SK-N-SH treated with all-trans-retinoic acid at 6 μM for 48 hours (cell line): ENCODE data around the gene NIFK.
"Not testable (repeated sequence)": the region's sequence is repeated elsewhere in the genome, so short reads cannot be mapped to it uniquely, and the experiment has no call there.

ENCODE experiments used
- ATAC-seq: fragments of 200-7000 bp; cut with Tn5 transposase; 3 replicates; pipeline ENCODE4 v1.9.1; 2020; ENCODE audit warnings: mild to moderate bottlenecking, moderate library complexity
- ARNTL ChIP-seq: fragments of 450-650 bp; formaldehyde crosslinking; IDR thresholded peaks from 2 replicates; pipeline ENCODE4 v1.5.0; 2020; ENCODE audit warnings: low read depth, mild to moderate bottlenecking, moderate library complexity, borderline replicate concordance
- BACH2 ChIP-seq: fragments of 250-450 bp; sonication (Bioruptor Pico); IDR thresholded peaks from 2 replicates; pipeline ENCODE4 v1.9.0; 2021; ENCODE audit warnings: mild to moderate bottlenecking, borderline replicate concordance
- CSDC2 ChIP-seq: fragments of 250-450 bp; sonication (Bioruptor Pico); IDR thresholded peaks from 2 replicates; pipeline ENCODE4 v1.5.0; 2020; ENCODE audit warnings: mild to moderate bottlenecking, moderate library complexity
- ESRRG ChIP-seq: fragments of 250-450 bp; sonication (Bioruptor Pico); IDR thresholded peaks from 2 replicates; pipeline ENCODE4 v1.6.1; 2021; ENCODE audit warnings: mild to moderate bottlenecking
- GLIS3 ChIP-seq: fragments of 250-450 bp; sonication (Bioruptor Pico); IDR thresholded peaks from 2 replicates; pipeline ENCODE4 v1.5.0; 2020; ENCODE audit warnings: mild to moderate bottlenecking, moderate library complexity
- ISL1 ChIP-seq: fragments of 250-450 bp; sonication (Bioruptor Pico); IDR thresholded peaks from 2 replicates; pipeline ENCODE4 v2.1.2; 2022; ENCODE audit warnings: mild to moderate bottlenecking, moderate library complexity
- OSR1 ChIP-seq: fragments of 250-450 bp; sonication (Bioruptor Pico); IDR thresholded peaks from 2 replicates; pipeline ENCODE4 v1.8.0; 2022; ENCODE audit warnings: moderate library complexity, mild to moderate bottlenecking, inconsistent platforms
- PPARA ChIP-seq: fragments of 250-450 bp; sonication (Bioruptor Pico); IDR thresholded peaks from 2 replicates; pipeline ENCODE4 v1.5.0; 2020; ENCODE audit warnings: mild to moderate bottlenecking, borderline replicate concordance
- RARB ChIP-seq: fragments of 250-450 bp; sonication (Bioruptor Pico); IDR thresholded peaks from 2 replicates; pipeline ENCODE4 v1.8.0; 2021; ENCODE audit warnings: mild to moderate bottlenecking, moderate library complexity
- SNAI2 ChIP-seq: fragments of 250-450 bp; sonication (Bioruptor Pico); IDR thresholded peaks from 2 replicates; pipeline ENCODE4 v1.5.0; 2020; ENCODE audit warnings: mild to moderate bottlenecking, moderate library complexity
- TCF4 ChIP-seq: fragments of 250-450 bp; sonication (Bioruptor Pico); IDR thresholded peaks from 2 replicates; pipeline ENCODE4 v1.8.0; 2021; ENCODE audit warnings: mild to moderate bottlenecking, moderate library complexity, borderline replicate concordance
- TOX ChIP-seq: fragments of 250-450 bp; sonication (Bioruptor Pico); IDR thresholded peaks from 2 replicates; pipeline ENCODE4 v1.8.0; 2021; ENCODE audit warnings: mild to moderate bottlenecking, moderate library complexity, borderline replicate concordance
- ZC3H10 ChIP-seq: fragments of 250-450 bp; sonication (Bioruptor Pico); IDR thresholded peaks from 2 replicates; pipeline ENCODE4 v1.5.1; 2021; ENCODE audit warnings: mild to moderate bottlenecking, moderate library complexity
- ZFP3 ChIP-seq: fragments of 250-450 bp; sonication (Bioruptor Pico); IDR thresholded peaks from 2 replicates; pipeline ENCODE4 v1.5.0; 2020; ENCODE audit warnings: mild to moderate bottlenecking, moderate library complexity
- ZFP30 ChIP-seq: fragments of 450-650 bp; formaldehyde crosslinking; IDR thresholded peaks from 2 replicates; pipeline ENCODE4 v1.5.0; 2022; ENCODE audit warnings: mild to moderate bottlenecking, moderate library complexity
- ZNF565 ChIP-seq: fragments of 450-650 bp; formaldehyde crosslinking; conservative IDR thresholded peaks from 2 replicates; pipeline ENCODE4 v1.5.0; 2020; ENCODE audit warnings: low read depth, mild to moderate bottlenecking, moderate library complexity
- ZNF70 ChIP-seq: fragments of 450-650 bp; formaldehyde crosslinking; IDR thresholded peaks from 2 replicates; pipeline ENCODE4 v1.5.0; 2020; ENCODE audit warnings: mild to moderate bottlenecking, moderate library complexity
- ZNF8 ChIP-seq: fragments of 450-650 bp; formaldehyde crosslinking; IDR thresholded peaks from 2 replicates; pipeline ENCODE4 v1.5.0; 2020; ENCODE audit warnings: mild to moderate bottlenecking, moderate library complexity
- TF ChIP-seq, protein P1 (sequence below): fragments of 250-450 bp; sonication (Bioruptor Pico); IDR thresholded peaks from 2 replicates; pipeline ENCODE4 v1.5.0; 2020; ENCODE audit warnings: mild to moderate bottlenecking, moderate library complexity
- TF ChIP-seq, protein P2 (sequence below): fragments of 250-450 bp; sonication (Bioruptor Pico); IDR thresholded peaks from 2 replicates; pipeline ENCODE4 v1.8.0; 2020; ENCODE audit warnings: mild to moderate bottlenecking, moderate library complexity, borderline replicate concordance
- TF ChIP-seq, protein P3 (sequence below): fragments of 250-450 bp; sonication (Bioruptor Pico); IDR thresholded peaks from 2 replicates; pipeline ENCODE4 v1.5.1; 2021; ENCODE audit warnings: mild to moderate bottlenecking, moderate library complexity
- TF ChIP-seq, protein P4 (sequence below): fragments of 250-450 bp; sonication (Bioruptor Pico); IDR thresholded peaks from 2 replicates; pipeline ENCODE4 v1.5.1; 2020; ENCODE audit warnings: low read depth, mild to moderate bottlenecking, moderate library complexity
- TF ChIP-seq, protein P5 (sequence below): fragments of 250-450 bp; sonication (Bioruptor Pico); IDR thresholded peaks from 2 replicates; pipeline ENCODE4 v1.8.0; 2021; ENCODE audit warnings: low read depth, mild to moderate bottlenecking, moderate library complexity, borderline replicate concordance

Gene NIFK

DNA sequence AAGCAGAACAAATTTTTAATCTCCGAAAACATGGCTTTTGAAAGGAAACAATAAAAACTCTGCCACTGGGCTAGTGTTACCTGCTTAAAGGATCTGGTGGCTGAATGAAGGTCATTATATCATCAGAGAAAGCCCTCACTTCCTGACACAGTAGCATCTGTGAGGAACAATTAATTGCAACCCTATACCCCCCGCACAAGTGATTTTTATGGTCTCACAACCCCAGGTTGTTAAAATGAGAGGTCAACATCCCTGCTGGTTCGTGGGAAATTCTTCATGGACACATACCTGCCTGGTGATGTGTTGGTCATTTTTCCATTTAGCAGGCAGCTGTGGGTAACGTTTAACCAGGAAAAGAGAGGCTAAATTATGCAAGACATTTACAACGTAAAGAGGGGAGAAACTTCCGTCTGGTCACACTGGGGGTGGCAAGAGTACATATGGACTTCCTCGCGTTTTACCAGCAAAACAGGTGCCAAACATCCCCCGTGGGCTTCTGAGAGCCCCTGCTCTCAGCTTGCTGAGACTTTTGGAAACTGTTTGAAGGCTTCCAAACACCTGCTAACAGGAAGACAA is 29.2 kb downstream of the NIFK start:
- ATAC-seq = no peak
- TF ChIP-seq, protein P1, sequence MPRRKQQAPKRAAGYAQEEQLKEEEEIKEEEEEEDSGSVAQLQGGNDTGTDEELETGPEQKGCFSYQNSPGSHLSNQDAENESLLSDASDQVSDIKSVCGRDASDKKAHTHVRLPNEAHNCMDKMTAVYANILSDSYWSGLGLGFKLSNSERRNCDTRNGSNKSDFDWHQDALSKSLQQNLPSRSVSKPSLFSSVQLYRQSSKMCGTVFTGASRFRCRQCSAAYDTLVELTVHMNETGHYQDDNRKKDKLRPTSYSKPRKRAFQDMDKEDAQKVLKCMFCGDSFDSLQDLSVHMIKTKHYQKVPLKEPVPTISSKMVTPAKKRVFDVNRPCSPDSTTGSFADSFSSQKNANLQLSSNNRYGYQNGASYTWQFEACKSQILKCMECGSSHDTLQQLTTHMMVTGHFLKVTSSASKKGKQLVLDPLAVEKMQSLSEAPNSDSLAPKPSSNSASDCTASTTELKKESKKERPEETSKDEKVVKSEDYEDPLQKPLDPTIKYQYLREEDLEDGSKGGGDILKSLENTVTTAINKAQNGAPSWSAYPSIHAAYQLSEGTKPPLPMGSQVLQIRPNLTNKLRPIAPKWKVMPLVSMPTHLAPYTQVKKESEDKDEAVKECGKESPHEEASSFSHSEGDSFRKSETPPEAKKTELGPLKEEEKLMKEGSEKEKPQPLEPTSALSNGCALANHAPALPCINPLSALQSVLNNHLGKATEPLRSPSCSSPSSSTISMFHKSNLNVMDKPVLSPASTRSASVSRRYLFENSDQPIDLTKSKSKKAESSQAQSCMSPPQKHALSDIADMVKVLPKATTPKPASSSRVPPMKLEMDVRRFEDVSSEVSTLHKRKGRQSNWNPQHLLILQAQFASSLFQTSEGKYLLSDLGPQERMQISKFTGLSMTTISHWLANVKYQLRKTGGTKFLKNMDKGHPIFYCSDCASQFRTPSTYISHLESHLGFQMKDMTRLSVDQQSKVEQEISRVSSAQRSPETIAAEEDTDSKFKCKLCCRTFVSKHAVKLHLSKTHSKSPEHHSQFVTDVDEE (CRISPR knock-in tag) = no peak
- no peak for TF ChIP-seq ZNF8

DNA sequence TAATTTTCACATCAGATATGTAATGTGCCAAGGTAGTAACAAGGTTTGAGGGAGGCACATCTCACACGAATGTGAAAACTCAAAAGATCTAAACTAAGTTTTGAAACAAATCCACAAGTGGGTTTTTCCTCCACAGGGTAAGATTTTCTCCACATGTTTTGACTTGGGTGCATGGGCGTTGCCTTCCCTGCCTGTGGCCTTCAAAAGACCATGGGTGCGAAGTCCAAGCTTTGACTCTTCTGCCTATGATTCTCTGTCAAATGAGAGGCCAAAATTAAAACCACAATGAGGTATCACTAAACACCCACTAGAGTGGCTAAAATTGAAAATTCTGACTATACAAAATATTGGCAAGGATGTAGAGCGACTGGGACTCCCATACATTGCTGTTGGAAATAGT is 30.7 kb downstream of the NIFK start:
- TF ChIP-seq TCF4 (CRISPR knock-in tag) = no peak
- TF ChIP-seq ZC3H10 (CRISPR knock-in tag) = no peak
- TF ChIP-seq, protein P1 (CRISPR knock-in tag) = no peak
- TF ChIP-seq, protein P2, sequence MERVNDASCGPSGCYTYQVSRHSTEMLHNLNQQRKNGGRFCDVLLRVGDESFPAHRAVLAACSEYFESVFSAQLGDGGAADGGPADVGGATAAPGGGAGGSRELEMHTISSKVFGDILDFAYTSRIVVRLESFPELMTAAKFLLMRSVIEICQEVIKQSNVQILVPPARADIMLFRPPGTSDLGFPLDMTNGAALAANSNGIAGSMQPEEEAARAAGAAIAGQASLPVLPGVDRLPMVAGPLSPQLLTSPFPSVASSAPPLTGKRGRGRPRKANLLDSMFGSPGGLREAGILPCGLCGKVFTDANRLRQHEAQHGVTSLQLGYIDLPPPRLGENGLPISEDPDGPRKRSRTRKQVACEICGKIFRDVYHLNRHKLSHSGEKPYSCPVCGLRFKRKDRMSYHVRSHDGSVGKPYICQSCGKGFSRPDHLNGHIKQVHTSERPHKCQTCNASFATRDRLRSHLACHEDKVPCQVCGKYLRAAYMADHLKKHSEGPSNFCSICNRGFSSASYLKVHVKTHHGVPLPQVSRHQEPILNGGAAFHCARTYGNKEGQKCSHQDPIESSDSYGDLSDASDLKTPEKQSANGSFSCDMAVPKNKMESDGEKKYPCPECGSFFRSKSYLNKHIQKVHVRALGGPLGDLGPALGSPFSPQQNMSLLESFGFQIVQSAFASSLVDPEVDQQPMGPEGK (CRISPR knock-in tag) = no peak
- TF ChIP-seq CSDC2 (CRISPR knock-in tag) = no peak
- no peak for TF ChIP-seq TOX (CRISPR knock-in tag)
- TF ChIP-seq PPARA (CRISPR knock-in tag) = no peak
- no peak for TF ChIP-seq ZFP30 (CRISPR knock-in tag)
- TF ChIP-seq ISL1 (CRISPR knock-in tag) = no peak
- TF ChIP-seq ESRRG = no peak
- no peak for TF ChIP-seq GLIS3 (CRISPR knock-in tag)
- TF ChIP-seq ZNF70 = no peak
- TF ChIP-seq OSR1 = no peak
- TF ChIP-seq, protein P3, sequence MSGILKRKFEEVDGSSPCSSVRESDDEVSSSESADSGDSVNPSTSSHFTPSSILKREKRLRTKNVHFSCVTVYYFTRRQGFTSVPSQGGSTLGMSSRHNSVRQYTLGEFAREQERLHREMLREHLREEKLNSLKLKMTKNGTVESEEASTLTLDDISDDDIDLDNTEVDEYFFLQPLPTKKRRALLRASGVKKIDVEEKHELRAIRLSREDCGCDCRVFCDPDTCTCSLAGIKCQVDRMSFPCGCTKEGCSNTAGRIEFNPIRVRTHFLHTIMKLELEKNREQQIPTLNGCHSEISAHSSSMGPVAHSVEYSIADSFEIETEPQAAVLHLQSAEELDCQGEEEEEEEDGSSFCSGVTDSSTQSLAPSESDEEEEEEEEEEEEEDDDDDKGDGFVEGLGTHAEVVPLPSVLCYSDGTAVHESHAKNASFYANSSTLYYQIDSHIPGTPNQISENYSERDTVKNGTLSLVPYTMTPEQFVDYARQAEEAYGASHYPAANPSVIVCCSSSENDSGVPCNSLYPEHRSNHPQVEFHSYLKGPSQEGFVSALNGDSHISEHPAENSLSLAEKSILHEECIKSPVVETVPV = no peak
- no peak for TF ChIP-seq SNAI2 (CRISPR knock-in tag)
- no peak for TF ChIP-seq RARB (CRISPR knock-in tag)
- TF ChIP-seq ZNF565 (CRISPR knock-in tag) = no peak
- TF ChIP-seq BACH2 (CRISPR knock-in tag) = no peak
- TF ChIP-seq, protein P4, sequence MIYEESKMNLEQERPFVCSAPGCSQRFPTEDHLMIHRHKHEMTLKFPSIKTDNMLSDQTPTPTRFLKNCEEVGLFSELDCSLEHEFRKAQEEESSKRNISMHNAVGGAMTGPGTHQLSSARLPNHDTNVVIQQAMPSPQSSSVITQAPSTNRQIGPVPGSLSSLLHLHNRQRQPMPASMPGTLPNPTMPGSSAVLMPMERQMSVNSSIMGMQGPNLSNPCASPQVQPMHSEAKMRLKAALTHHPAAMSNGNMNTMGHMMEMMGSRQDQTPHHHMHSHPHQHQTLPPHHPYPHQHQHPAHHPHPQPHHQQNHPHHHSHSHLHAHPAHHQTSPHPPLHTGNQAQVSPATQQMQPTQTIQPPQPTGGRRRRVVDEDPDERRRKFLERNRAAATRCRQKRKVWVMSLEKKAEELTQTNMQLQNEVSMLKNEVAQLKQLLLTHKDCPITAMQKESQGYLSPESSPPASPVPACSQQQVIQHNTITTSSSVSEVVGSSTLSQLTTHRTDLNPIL (CRISPR knock-in tag) = no peak
- no peak for ATAC-seq

DNA sequence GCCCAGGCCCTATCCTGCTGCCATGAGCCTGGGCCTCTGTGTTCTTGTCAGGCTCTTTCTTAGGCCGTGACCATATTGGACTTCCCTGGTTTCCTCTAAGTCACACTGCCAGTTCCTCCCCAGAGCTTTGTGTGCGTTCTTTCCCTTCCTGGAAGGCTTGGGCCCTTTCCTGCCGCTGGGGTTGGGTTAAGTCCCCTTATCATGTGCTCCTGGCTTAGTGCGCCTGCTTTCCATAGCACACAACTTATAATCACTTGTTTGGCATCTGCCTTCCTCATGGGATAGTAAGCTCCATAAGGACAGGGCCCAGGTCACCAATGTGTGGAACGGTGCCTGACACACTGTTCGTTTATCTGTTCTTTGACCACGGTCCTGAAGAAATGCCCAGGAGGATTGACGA is 31.3 kb downstream of the NIFK start:
- TF ChIP-seq ARNTL (no peak), TOX (CRISPR knock-in tag) (no peak), ZC3H10 (CRISPR knock-in tag) (no peak), ZNF8 (no peak), SNAI2 (CRISPR knock-in tag) (no peak), CSDC2 (CRISPR knock-in tag) (no peak), OSR1 (no peak), ZFP3 (CRISPR knock-in tag) (no peak), ZFP30 (CRISPR knock-in tag) (no peak), RARB (CRISPR knock-in tag) (no peak)
- TF ChIP-seq, protein P5, sequence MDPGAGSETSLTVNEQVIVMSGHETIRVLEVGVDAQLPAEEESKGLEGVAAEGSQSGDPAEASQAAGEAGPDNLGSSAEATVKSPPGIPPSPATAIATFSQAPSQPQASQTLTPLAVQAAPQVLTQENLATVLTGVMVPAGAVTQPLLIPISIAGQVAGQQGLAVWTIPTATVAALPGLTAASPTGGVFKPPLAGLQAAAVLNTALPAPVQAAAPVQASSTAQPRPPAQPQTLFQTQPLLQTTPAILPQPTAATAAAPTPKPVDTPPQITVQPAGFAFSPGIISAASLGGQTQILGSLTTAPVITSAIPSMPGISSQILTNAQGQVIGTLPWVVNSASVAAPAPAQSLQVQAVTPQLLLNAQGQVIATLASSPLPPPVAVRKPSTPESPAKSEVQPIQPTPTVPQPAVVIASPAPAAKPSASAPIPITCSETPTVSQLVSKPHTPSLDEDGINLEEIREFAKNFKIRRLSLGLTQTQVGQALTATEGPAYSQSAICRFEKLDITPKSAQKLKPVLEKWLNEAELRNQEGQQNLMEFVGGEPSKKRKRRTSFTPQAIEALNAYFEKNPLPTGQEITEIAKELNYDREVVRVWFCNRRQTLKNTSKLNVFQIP (CRISPR knock-in tag) = no peak
- no peak for ATAC-seq

DNA sequence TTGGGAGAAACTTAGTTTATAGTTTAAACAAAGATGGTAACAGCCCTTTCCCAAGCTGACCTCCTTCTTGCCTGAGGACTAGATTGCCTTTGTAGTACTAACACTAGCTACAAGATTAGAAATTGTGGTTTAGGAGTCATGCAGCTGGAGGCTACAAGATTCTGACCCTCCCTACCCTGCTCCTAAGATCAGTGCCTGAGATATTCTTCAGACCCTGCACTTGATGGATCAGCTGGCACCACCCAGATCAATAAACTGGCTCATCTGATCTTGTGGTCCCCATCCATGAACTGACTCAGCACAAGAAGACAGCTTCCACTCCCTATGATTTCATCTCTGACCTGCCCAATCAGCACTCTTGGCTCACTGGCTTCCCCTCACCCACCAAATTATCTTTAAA is 34.9 kb downstream of the NIFK start:
- ATAC-seq = not testable (repeated sequence)
